HG03520 (cell line): Measurements from ENCODE around the gene MMP1.

ENCODE experiments used
- ATAC-seq: cut with Tn5 transposase; IDR thresholded peaks from one replicate; pipeline ENCODE4 v1.9.1; 2021; ENCODE audit warnings: mild to moderate bottlenecking, moderate library complexity; ENCODE audit not compliant: unreplicated experiment

MMP1 gene

DNA sequence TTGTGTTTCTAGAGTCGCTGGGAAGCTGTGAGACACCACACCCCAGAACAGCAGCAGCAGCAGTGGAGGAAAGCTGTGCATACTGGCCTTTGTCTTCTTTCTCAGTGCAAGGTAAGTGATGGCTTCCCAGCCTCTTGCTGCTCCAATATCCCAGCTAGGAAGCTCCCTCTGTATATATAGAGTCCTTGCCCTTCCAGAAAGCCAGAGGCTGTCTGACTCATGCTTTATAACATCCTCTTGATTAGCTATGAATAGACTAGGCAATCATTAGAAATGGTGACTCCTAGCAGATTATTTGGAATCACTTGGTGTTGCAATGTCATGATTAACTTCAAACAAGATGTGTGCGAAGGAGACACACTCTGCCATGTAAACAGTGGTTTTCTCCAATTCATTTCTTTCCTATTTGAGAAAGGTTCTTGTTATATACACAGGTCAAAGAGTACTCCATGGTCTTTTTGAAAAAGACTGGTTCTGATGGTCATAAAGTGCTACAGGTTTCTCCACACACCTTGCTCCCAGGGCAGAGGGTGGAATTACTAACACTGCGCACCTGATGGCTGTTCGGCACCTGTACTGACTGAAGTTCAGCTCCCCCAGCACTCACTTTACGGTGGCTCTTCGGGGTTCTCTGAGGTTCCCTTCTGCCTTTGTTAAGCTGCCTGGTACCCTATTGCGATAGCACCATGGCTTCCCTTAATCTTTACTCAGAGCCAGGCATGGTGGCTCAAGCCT lies at the start of gene MMP1:
MMP1 (minus strand) TSS at position 149 of the 735 bp plus-strand sequence; CDS start at position 81, 68 bp downstream.
- no peak for ATAC-seq

DNA sequence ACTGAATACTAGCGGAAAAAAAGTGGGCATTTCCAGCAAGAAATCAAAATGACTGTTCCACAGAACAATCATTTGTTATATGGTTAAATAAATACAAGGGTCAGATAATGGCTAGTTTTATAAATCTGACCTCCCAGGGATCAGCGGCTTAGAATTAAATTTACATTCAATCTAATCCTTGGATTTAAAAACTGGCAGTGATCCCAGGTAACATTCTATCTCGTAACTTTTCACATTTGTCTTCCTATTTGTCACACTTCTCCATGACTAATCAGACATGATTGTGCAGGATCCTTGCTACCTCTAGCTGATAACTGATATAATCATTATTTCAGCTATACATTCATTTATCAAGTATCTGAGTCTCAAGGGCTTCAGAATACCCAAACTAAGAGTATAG lies 48.3 kb upstream of the MMP1 start:
- ATAC-seq: no peak

GRCh38 chr11:102843489-102843888 lies 45.5 kb upstream of the MMP1 start, which contains the start of gene MMP3:
MMP3 (minus strand) TSS chr11:102843609; CDS start chr11:102843546, 63 bp downstream.
- ATAC-seq: no peak

- no peak for ATAC-seq
These were observed 45.0 kb upstream of the MMP1 start for GRCh38 chr11:102842930-102843329.

GRCh38 chr11:102840018-102840417 lies 42.1 kb upstream of the MMP1 start:
- no peak for ATAC-seq

DNA sequence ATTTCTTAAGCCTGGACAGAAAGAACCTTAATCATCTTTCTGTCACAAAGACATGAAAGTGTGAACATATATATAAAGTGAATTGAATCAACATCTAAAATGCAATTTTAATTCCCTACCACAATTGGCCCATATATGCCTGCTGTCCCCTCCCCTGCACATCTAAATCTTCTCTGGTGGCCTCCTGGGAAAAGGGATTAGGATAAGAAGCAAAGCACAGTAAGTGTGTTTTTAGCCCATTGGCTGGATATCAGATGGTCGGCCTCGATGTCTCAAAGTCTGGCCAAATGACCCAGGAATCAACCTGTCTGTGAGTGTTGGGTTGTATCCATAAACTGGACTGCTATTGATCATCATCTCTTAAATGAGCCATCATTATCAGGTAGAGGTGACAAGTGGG lies 39.7 kb upstream of the MMP1 start:
- ATAC-seq: no peak

DNA sequence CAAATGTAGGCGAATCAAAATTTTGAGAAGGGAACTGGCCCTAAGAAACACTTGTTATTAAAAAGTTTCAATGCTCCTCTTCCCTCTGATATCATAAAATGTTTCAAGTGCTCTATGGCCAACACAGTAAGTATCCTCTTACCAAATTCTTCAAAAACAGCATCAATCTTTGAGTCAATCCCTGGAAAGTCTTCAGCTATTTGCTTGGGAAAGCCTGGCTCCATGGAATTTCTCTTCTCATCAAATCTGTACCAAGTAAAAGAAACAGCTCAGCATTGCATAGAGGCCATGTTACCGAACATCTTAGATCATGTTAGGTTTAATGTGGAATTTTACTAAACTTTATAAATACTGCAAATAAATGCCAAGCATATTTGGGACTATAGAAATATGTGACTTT lies 39.2 kb upstream of the MMP1 start:
- ATAC-seq: no peak

DNA sequence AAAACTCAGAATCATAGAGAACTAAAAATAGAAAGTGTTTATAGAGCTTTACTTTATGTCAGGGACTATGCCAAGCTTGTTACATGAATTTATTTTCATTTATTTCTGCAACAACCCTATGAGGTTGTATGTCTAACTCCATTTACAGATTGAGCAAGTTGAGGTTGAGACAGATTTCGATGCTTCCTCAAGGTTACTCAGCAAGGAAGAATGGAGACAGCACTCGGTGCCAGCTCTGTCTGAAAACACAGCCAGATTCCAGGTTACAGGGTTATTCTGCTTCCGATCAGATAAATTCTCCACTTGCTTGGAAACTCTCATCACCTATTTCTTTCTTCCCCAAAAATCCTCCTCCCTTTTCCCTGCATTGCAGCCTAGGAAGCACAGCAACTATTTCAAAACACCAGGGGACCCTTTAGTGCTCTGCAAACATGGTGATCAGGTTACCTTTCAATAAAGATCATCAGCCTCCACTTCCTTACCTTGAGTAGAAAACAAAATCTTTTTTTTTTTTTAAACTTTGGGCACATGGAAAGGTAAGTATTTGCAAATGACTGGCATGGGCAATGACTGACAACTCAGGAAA lies 38.4 kb upstream of the MMP1 start:
- ATAC-seq: no peak

- no peak for ATAC-seq
These were observed 35.8 kb upstream of the MMP1 start for GRCh38 chr11:102833731-102834130.

GRCh38 chr11:102832612-102833011 lies 34.7 kb upstream of the MMP1 start:
- no peak for ATAC-seq

GRCh38 chr11:102831489-102832440 lies 33.8 kb upstream of the MMP1 start:
- ATAC-seq: no peak

- ATAC-seq: no peak
These were observed 33.1 kb upstream of the MMP1 start for GRCh38 chr11:102831128-102831488.

DNA sequence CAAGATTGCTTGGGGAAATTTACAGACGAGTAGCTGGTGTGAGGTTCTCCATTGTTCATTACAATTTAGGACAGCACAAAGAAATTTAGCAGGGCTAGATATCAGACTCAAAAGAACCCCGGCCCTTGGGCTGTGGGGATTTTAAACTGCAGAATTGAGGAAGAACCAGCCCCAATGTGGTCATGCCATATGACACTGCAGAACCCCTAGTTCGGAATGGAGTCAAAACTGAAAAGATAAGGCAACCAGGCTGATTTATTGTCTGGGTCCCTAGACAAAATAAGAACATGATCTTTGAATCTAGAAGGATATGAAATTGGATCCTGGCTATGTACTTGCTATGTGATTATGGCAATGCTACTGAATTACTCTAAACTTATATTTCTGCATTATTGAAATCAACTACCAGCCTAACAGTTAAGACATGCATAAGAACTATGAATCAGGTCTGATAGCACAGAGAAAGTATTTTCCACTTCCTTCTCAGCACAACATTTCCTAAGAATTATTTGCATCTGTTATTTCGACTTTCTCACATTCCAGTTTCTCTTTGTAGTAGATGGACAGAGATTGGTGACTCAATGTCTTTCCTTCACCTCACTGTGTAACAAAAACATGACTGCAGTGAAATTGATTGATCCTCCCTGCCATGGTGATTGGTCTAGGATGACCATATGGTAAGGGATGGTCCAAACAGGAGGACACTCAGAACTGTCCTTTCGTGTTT lies 32.2 kb upstream of the MMP1 start:
- no peak for ATAC-seq

GRCh38 chr11:102829316-102830000 lies 31.5 kb upstream of the MMP1 start:
- ATAC-seq: no peak

GRCh38 chr11:102824556-102824955 lies 26.6 kb upstream of the MMP1 start:
- ATAC-seq: no peak

DNA sequence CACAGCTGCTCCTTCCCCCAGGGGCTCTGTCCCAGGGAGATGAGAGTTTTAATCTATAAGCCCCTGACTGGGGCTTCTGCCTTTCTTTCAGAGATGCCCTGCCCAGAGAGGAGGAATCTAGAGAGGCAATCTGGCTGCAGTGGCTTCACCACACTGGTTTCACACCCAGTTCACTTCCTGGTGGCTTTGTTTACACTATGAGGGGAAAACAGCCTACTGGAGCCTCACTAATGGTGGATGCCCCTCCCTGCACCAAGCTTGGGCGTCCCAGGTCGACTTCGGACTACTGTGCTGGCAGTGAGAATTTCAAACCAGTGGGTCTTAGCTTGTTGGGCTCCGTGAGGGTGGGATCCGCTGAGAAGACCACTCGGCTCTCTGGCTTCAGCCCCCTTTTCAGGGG lies 21.5 kb upstream of the MMP1 start:
- no peak for ATAC-seq

DNA sequence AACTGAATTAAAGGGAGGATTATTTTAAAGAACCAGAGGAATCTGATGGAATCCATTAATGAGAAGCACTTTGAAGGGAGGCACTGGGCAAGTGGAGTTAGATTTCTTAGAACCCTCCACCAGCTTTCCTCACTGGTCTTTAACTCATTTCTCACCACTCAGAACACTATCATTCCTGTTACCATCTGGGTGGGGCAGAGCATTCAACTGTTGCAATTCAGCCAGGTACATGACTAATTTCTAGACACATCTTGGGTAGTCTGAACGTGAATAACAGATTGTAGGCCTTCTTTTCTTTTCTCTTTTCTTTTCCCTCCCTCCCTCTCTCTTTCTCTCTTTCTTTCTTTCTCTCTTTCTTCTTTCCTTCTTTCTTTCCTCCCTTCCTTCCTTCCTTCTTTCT lies 15.5 kb upstream of the MMP1 start:
- ATAC-seq: no peak

- no peak for ATAC-seq
These were observed 14.2 kb upstream of the MMP1 start for GRCh38 chr11:102812188-102812587.

DNA sequence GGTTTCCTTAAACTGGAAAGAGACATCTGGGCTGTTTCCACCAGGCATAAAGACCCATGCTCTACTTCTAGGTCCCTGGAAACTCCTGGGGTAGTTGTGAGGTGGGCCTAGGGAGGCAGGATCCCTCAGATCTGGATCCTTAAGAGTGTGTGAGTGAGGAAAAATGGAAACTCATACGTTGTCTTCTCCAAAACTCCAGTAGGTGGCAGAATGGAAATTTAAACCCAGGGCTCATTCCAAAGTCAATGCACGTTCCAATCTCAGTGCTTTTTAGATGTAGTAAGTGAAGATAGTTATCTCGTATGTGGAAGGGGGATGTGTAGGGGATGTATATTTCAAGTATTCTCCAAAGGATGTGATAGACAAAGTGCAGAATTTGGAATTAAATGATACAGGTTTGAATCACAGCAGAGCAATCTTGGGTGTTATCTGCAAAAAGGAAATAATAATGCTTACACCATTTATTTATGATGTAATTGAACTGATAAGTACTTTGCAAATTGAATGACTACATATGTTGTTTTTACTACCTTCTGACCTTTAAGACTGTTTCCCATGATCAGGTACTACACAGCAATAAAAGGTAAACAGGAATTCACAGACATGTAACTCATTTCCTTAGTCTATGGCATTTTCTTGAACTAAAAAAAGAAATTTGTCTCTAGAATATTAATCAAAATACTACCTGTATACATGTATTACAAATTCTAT lies 13.1 kb upstream of the MMP1 start:
- no peak for ATAC-seq

DNA sequence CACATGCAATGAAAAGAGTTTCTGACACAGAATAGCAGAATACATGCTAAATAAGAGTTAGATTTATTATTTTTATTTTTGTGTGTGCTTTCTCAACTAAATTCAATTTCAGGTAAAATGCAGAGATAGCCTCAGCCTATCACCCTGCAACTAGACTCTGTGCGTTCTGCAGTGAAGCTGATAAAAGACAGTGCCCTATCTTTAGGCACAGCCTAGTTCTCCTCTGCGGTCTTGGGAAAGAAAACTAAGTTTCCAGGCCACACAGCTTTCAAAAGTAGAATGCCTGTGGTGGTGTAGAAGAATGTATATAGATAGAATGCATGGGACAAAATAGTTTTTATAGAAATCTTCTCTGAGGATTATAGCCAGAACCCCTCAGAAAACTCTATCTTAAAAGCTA lies 12.0 kb upstream of the MMP1 start:
- ATAC-seq: no peak
